ENCODE data around the gene PHTF1. TPM values are rescaled to one million over a fixed set of nuclear protein-coding genes. Genes with fewer than 3 reads are reported as not detected.

The PHTF1 gene
- polyA plus RNA-seq, 1 donor from 2014 or later = 46.1 TPM

DNA sequence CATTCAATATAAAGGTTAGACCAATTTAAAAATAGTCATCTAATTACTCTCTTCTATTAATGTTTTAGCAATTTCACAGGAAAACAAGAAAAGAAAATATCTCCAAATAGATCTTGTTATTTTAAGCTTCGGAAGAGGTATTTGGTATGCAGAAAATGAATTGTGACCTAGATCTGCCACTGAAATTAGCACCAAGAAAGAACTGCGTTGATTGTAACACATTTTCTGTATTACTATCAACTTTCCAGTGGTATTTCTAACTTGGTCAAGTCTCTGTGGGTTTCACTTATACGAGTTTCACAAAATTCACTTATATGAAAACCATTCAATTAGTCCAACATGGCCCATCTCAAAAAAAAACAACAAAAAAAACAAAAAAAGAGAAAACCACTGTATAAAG, 41.2 kb upstream of the PHTF1 start:
- H3K9me3 ChIP-seq (ENCODE audit: low read length) = no peaks in the 10 kb centered on the region
- H3K9me2 ChIP-seq (ENCODE audit: insufficient read depth, low read length) = no peaks in the 10 kb centered on the region
- no peaks in the 10 kb centered on the region for H3K27me3 ChIP-seq (ENCODE audit: insufficient read depth, low read depth, low read length)
- H3K79me2 ChIP-seq (replicated peaks; ENCODE audit: insufficient read depth, low read length) = peaks cover 71% of the 10 kb centered on the region
- H2AFZ ChIP-seq (ENCODE audit: low read depth, low read length) = no peak overlapping the region
- peaks cover under 1% of the 10 kb centered on the region for H3K36me3 ChIP-seq (ENCODE audit: insufficient read depth, low read length)
- H3K27ac ChIP-seq (ENCODE audit: low read length) = no peak overlapping the region
- TF ChIP-seq MXI1 (conservative IDR thresholded peaks at IDR 0.05; ENCODE audit: poor library complexity, severe bottlenecking) (no peak), EZH2 (IDR thresholded peaks at IDR 0.05; ENCODE audit: borderline replicate concordance, insufficient read depth, low read length, poor library complexity, severe bottlenecking) (no peak), RAD21 (conservative IDR thresholded peaks at IDR 0.05) (no peak), TAF1 (IDR thresholded peaks at IDR 0.05; ENCODE audit: low read depth) (no peak), POLR2AphosphoS5 (IDR thresholded peaks at IDR 0.05) (no peak), EP300 (conservative IDR thresholded peaks at IDR 0.05; ENCODE audit: poor library complexity, severe bottlenecking) (no peak), SMC3 (conservative IDR thresholded peaks at IDR 0.05; ENCODE audit: poor library complexity) (no peak)
- TF ChIP-seq, protein P1, sequence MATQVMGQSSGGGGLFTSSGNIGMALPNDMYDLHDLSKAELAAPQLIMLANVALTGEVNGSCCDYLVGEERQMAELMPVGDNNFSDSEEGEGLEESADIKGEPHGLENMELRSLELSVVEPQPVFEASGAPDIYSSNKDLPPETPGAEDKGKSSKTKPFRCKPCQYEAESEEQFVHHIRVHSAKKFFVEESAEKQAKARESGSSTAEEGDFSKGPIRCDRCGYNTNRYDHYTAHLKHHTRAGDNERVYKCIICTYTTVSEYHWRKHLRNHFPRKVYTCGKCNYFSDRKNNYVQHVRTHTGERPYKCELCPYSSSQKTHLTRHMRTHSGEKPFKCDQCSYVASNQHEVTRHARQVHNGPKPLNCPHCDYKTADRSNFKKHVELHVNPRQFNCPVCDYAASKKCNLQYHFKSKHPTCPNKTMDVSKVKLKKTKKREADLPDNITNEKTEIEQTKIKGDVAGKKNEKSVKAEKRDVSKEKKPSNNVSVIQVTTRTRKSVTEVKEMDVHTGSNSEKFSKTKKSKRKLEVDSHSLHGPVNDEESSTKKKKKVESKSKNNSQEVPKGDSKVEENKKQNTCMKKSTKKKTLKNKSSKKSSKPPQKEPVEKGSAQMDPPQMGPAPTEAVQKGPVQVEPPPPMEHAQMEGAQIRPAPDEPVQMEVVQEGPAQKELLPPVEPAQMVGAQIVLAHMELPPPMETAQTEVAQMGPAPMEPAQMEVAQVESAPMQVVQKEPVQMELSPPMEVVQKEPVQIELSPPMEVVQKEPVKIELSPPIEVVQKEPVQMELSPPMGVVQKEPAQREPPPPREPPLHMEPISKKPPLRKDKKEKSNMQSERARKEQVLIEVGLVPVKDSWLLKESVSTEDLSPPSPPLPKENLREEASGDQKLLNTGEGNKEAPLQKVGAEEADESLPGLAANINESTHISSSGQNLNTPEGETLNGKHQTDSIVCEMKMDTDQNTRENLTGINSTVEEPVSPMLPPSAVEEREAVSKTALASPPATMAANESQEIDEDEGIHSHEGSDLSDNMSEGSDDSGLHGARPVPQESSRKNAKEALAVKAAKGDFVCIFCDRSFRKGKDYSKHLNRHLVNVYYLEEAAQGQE (IDR thresholded peaks at IDR 0.05; ENCODE audit: borderline replicate concordance) = no peak
- TF ChIP-seq, protein P2, sequence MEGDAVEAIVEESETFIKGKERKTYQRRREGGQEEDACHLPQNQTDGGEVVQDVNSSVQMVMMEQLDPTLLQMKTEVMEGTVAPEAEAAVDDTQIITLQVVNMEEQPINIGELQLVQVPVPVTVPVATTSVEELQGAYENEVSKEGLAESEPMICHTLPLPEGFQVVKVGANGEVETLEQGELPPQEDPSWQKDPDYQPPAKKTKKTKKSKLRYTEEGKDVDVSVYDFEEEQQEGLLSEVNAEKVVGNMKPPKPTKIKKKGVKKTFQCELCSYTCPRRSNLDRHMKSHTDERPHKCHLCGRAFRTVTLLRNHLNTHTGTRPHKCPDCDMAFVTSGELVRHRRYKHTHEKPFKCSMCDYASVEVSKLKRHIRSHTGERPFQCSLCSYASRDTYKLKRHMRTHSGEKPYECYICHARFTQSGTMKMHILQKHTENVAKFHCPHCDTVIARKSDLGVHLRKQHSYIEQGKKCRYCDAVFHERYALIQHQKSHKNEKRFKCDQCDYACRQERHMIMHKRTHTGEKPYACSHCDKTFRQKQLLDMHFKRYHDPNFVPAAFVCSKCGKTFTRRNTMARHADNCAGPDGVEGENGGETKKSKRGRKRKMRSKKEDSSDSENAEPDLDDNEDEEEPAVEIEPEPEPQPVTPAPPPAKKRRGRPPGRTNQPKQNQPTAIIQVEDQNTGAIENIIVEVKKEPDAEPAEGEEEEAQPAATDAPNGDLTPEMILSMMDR (IDR thresholded peaks at IDR 0.05; ENCODE audit: poor library complexity, severe bottlenecking) = no peak
- peaks cover 2% of the 10 kb centered on the region for H4K20me1 ChIP-seq (ENCODE audit: insufficient read depth)
- no peak overlapping the region for H3K4me2 ChIP-seq (ENCODE audit: low read length)
- no peak overlapping the region for H3K9ac ChIP-seq (ENCODE audit: low read length)
- H3K4me3 ChIP-seq (ENCODE audit: low read length) = no peak overlapping the region
- H3F3A ChIP-seq (ENCODE audit: insufficient read depth, low read length, poor library complexity, severe bottlenecking) = no peaks in the 10 kb centered on the region

DNA sequence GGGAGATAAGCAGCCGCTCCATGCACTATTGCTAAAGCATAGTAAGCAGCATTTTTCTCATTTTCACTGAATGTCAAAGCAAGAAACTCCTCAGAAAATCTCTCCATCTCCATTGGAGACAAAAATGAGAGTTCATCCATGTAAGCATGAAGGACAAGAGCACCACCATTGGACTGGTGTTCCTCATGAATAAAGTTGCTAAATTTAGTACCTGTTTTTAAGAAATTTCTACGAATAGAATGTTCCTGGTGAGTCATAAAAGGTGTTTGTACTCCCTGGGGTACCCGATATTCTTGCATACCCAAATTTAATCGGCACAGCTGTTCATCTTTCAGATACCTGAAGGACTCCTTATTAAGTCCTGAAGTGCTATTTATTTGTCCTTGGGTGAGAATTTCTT, 38.2 kb upstream of the PHTF1 start:
- H3K27me3 ChIP-seq (ENCODE audit: insufficient read depth, low read depth, low read length) = no peaks in the 10 kb centered on the region
- no peak overlapping the region for H2AFZ ChIP-seq (ENCODE audit: low read depth, low read length)
- no peak overlapping the region for H3K4me3 ChIP-seq (ENCODE audit: low read length)
- peaks cover 62% of the 10 kb centered on the region for H3K79me2 ChIP-seq (replicated peaks; ENCODE audit: insufficient read depth, low read length)
- peaks cover 12% of the 10 kb centered on the region for H3K36me3 ChIP-seq (ENCODE audit: insufficient read depth, low read length)
- no peak for TF ChIP-seq POLR2AphosphoS5 (IDR thresholded peaks at IDR 0.05)
- no peaks in the 10 kb centered on the region for H3K9me3 ChIP-seq (ENCODE audit: low read length)
- H3K9me2 ChIP-seq (ENCODE audit: insufficient read depth, low read length) = no peaks in the 10 kb centered on the region
- no peak overlapping the region for H3K27ac ChIP-seq (ENCODE audit: low read length)
- H3F3A ChIP-seq (ENCODE audit: insufficient read depth, low read length, poor library complexity, severe bottlenecking) = no peaks in the 10 kb centered on the region
- H4K20me1 ChIP-seq (ENCODE audit: insufficient read depth) = peaks cover 3% of the 10 kb centered on the region
- no peak overlapping the region for H3K9ac ChIP-seq (ENCODE audit: low read length)
- H3K4me2 ChIP-seq (ENCODE audit: low read length) = no peak overlapping the region

Data from neural cell (in vitro differentiated cells).